ENCODE results near the gene ABCA1. TPM values are rescaled to one million over a fixed set of nuclear protein-coding genes. Genes with fewer than 3 reads are reported as not detected.

The ABCA1 gene
- total and polyA plus RNA-seq, 12 donors = 1.3 to 35.0 (median 11.3) TPM

GRCh38 chr9:104851546-104851920, 76.4 kb downstream of the ABCA1 start:
- intact Hi-C loops (cut with DNase I) = loop anchor here in 1 of 10 donors (10.0 kb wide), 1 partner anchor 563 kb away; no protein-coding TSS in a partner anchor
- Histone ChIP-seq H3K27me3 (no peaks in the 10 kb centered on the region), H3K27ac (no peak overlapping the region), H3K4me1 (peaks cover 0 to 26% (median 0%) of the 10 kb centered on the region in 9 donors), H3K36me3 (peaks cover 0 to 56% (median 0%) of the 10 kb centered on the region in 9 donors), H3K9me3 (no peaks in the 10 kb centered on the region), H3K4me3 (no peak overlapping the region)
- no peak for TF ChIP-seq CTCF (IDR thresholded peaks at IDR 0.05)
- WGBS, 2 donors = 65 to 70% methylated on average over 3 of the region's 3 CpGs
- ATAC-seq (no peak), DNase-seq (no peak)

- no peak for TF ChIP-seq CTCF (IDR thresholded peaks at IDR 0.05)
- peaks cover 0 to 21% (median 0%) of the 10 kb centered on the region in 9 donors for H3K4me1 ChIP-seq
- ATAC-seq (peak in 1 of 8 donors; percentile 12), DNase-seq (no peak)
- intact Hi-C loops (cut with DNase I) = loop anchor here in 1 of 10 donors (10.0 kb wide), 1 partner anchor 564 kb away; no protein-coding TSS in a partner anchor
- H3K27ac ChIP-seq = peak overlapping the region in 1 of 10 donors; percentile 17
- H3K9me3 ChIP-seq = no peaks in the 10 kb centered on the region
- peaks cover 0 to 51% (median 0%) of the 10 kb centered on the region in 9 donors for H3K36me3 ChIP-seq
- no peaks in the 10 kb centered on the region for H3K27me3 ChIP-seq
- no peak overlapping the region for H3K4me3 ChIP-seq
- 87% methylated on average over 6 of the region's 6 CpGs for WGBS, 2 donors
Measured at GRCh38 chr9:104850786-104851545, 77.0 kb downstream of the ABCA1 start.

DNA sequence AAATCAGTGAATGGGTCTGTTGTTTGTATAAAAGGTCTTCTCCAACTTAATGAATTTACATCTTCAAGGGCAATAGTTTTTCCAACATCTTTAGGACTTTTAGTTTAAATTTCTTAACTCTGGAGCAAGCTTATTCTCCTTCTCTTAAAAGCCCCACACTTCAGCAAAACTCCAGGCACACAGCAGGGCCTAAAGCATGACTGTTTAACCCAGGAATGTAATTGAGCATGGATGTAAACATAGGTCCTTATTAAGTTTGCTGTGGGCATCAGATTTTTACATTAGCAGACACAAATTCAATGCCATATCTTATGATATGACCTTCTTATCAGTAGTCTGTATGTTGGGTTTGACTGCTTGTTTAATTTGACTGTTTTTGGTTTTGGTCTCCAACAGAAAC, 78.9 kb downstream of the ABCA1 start:
- intact Hi-C loops (cut with DNase I) = no loop called here
- Histone ChIP-seq H3K9me3 (no peaks in the 10 kb centered on the region), H3K27me3 (no peaks in the 10 kb centered on the region), H3K4me3 (no peak overlapping the region), H3K4me1 (peaks cover 0 to 21% (median 0%) of the 10 kb centered on the region in 9 donors), H3K36me3 (peaks cover 0 to 49% (median 5%) of the 10 kb centered on the region in 9 donors), H3K27ac (no peak overlapping the region)
- ATAC-seq = no peak
- DNase-seq = no peak
- TF ChIP-seq CTCF (IDR thresholded peaks at IDR 0.05) = no peak

DNA sequence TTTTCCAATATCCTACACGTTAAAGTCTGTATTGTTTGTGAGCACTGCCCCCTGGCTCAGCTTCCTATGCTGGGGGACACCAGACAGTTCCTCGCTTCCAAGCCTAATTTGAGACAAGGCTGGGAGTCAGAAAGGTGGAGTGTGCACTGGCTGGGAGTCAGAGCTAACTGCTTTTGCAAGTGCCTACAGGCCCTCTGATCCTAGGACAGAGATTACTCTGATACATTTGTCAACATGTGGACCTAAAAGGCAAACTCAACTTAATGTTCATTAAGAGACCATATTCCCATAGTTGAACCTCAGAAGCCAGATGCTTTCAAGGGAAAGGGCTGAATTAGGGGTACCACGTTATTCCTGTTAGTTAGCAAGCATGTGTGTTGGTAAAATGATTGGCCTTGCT, 83.2 kb downstream of the ABCA1 start:
- 71 to 77% methylated on average over 3 of the region's 3 CpGs for WGBS, 2 donors
- Histone ChIP-seq H3K4me1 (no peaks in the 10 kb centered on the region), H3K4me3 (no peak overlapping the region), H3K36me3 (peaks cover 0 to 67% (median 5%) of the 10 kb centered on the region in 9 donors), H3K9me3 (no peaks in the 10 kb centered on the region), H3K27ac (no peak overlapping the region), H3K27me3 (no peaks in the 10 kb centered on the region)
- intact Hi-C loops (cut with DNase I) = no loop called here
- TF ChIP-seq CTCF (IDR thresholded peaks at IDR 0.05) = no peak
- ATAC-seq (no peak), DNase-seq (no peak)
